Bronchial epithelial cell (primary cell): ENCODE data around the gene OPA1. TPM values are rescaled to one million over a fixed set of nuclear protein-coding genes. Genes with fewer than 3 reads are reported as not detected.

ENCODE experiments used
- DNase-seq: peaks from one replicate; pipeline ENCODE4 v3.0.0-alpha.2; 2010; ENCODE audit warnings: low read depth
- FAIRE-seq: peaks from 2 replicates; lab custom pipeline; 2011; peaks lifted over from hg19 to GRCh38; lab: Jason Lieb, UNC
- H3K27me3 ChIP-seq: 2 replicates; pipeline ENCODE4 v1.5.1; 2011; ENCODE audit warnings: low read length; ENCODE audit not compliant: control insufficient read depth, insufficient read depth
- H3K36me3 ChIP-seq: 2 replicates; pipeline ENCODE4 v1.5.1; 2011; ENCODE audit warnings: low read length; ENCODE audit not compliant: control insufficient read depth, insufficient read depth
- H3K4me3 ChIP-seq: 2 replicates; pipeline ENCODE4 v1.5.1; 2011; ENCODE audit warnings: mild to moderate bottlenecking, low read depth, low read length, control low read depth
- CTCF ChIP-seq: IDR thresholded peaks from 2 replicates; pipeline ENCODE4 v1.5.1; 2011; ENCODE audit warnings: mild to moderate bottlenecking, moderate library complexity, low read length, control low read depth, inconsistent platforms; ENCODE audit not compliant: insufficient read depth, severe bottlenecking
- total RNA-seq: library from RNA; depleted of rRNA; stranded (reverse); fragments of >200 nt; gene quantifications from 2 replicates; pipeline ENCODE4 v1.2.1, GENCODE V29; 2014

Gene OPA1
- total RNA-seq, 1 donor from 2014 or later: 79.8 TPM

GRCh38 chr3:193590088-193590856 is 2.7 kb upstream of the OPA1 start:
- no peak for TF ChIP-seq CTCF
- no peak for FAIRE-seq
- peak; percentile 94 for DNase-seq
- Histone ChIP-seq H3K4me3 (no peak overlapping the region), H3K36me3 (no peaks in the 10 kb centered on the region), H3K27me3 (no peaks in the 10 kb centered on the region)

- FAIRE-seq (no peak), DNase-seq (peak; percentile 34)
- Histone ChIP-seq H3K36me3 (no peaks in the 10 kb centered on the region), H3K4me3 (peak overlapping the region; percentile 71), H3K27me3 (no peaks in the 10 kb centered on the region)
- TF ChIP-seq CTCF: no peak
Measured at GRCh38 chr3:193593668-193594030, 641 bp downstream of the OPA1 start.

- DNase-seq (peak; percentile 37), FAIRE-seq (no peak)
- H3K27me3 ChIP-seq: no peaks in the 10 kb centered on the region
- no peak for TF ChIP-seq CTCF
- H3K4me3 ChIP-seq: no peak overlapping the region
- no peaks in the 10 kb centered on the region for H3K36me3 ChIP-seq
Measured at GRCh38 chr3:193594946-193595689, 2.1 kb downstream of the OPA1 start.

GRCh38 chr3:193595939-193596487 is 3.0 kb downstream of the OPA1 start:
- no peak for DNase-seq

GRCh38 chr3:193598202-193598601 is 5.2 kb downstream of the OPA1 start:
- no peaks in the 10 kb centered on the region for H3K27me3 ChIP-seq
- TF ChIP-seq CTCF: no peak
- no peak overlapping the region for H3K4me3 ChIP-seq
- no peaks in the 10 kb centered on the region for H3K36me3 ChIP-seq
- DNase-seq: no peak
- FAIRE-seq: no peak

More at GRCh38 chr3:193595939-193596487, 3.0 kb downstream of the OPA1 start:
- TF ChIP-seq CTCF: no peak
- no peak overlapping the region for H3K4me3 ChIP-seq
- no peaks in the 10 kb centered on the region for H3K27me3 ChIP-seq
- FAIRE-seq: no peak
- H3K36me3 ChIP-seq: no peaks in the 10 kb centered on the region
